HK-2 (cell line): ENCODE results near the gene AJAP1.

Experiments used
- DNase-seq: peaks from one replicate; pipeline ENCODE4 v3.0.0-alpha.2; 2018; ENCODE audit not compliant: unreplicated experiment

AJAP1 gene

GRCh38 chr1:4700801-4701200 lies 46.4 kb downstream of the AJAP1 start:
- DNase-seq = no peak

GRCh38 chr1:4701276-4701675 lies 46.9 kb downstream of the AJAP1 start:
- no peak for DNase-seq

- DNase-seq = no peak
Observed at GRCh38 chr1:4702464-4702863, 48.1 kb downstream of the AJAP1 start.

- DNase-seq = no peak
Observed at GRCh38 chr1:4702932-4703331, 48.5 kb downstream of the AJAP1 start.

- no peak for DNase-seq
Observed at GRCh38 chr1:4703646-4704045, 49.2 kb downstream of the AJAP1 start.

GRCh38 chr1:4708840-4709507 lies 54.6 kb downstream of the AJAP1 start:
- no peak for DNase-seq

GRCh38 chr1:4709641-4710040 lies 55.2 kb downstream of the AJAP1 start:
- no peak for DNase-seq

- no peak for DNase-seq
Observed at GRCh38 chr1:4710592-4711415, 56.4 kb downstream of the AJAP1 start.

GRCh38 chr1:4711416-4712275 lies 57.2 kb downstream of the AJAP1 start:
- DNase-seq = no peak

- no peak for DNase-seq
Observed at GRCh38 chr1:4713669-4714068, 59.3 kb downstream of the AJAP1 start.

- DNase-seq = no peak
Observed at GRCh38 chr1:4716406-4716805, 62.0 kb downstream of the AJAP1 start.

GRCh38 chr1:4718071-4718470 lies 63.7 kb downstream of the AJAP1 start:
- no peak for DNase-seq

- no peak for DNase-seq
Observed at GRCh38 chr1:4723106-4723505, 68.7 kb downstream of the AJAP1 start.

GRCh38 chr1:4724001-4724400 lies 69.6 kb downstream of the AJAP1 start:
- no peak for DNase-seq

GRCh38 chr1:4724695-4725250 lies 70.4 kb downstream of the AJAP1 start:
- DNase-seq = no peak

- DNase-seq = no peak
Observed at GRCh38 chr1:4725416-4725815, 71.0 kb downstream of the AJAP1 start.

GRCh38 chr1:4726620-4727341 lies 72.4 kb downstream of the AJAP1 start:
- DNase-seq = no peak

- DNase-seq = no peak
Observed at GRCh38 chr1:4728319-4729089, 74.1 kb downstream of the AJAP1 start.

GRCh38 chr1:4729090-4729471 lies 74.7 kb downstream of the AJAP1 start:
- no peak for DNase-seq

GRCh38 chr1:4730078-4730477 lies 75.7 kb downstream of the AJAP1 start:
- DNase-seq = no peak
